GM12878 (cell line): Measurements from ENCODE around the gene MANBA. TPM values are rescaled to one million over a fixed set of nuclear protein-coding genes. Genes with fewer than 3 reads are reported as not detected.

ENCODE experiments used
- ATF7 ChIP-seq: fragments of 450-650 bp; IDR thresholded peaks from 2 replicates; pipeline ENCODE4 v1.6.1; 2016; ENCODE audit warnings: low read depth, mild to moderate bottlenecking
- BCL11A ChIP-seq: IDR thresholded peaks from 2 replicates; pipeline ENCODE4 v1.6.1; 2011; ENCODE audit warnings: low read depth, low read length
- CHD4 ChIP-seq: fragments of 200-600 bp; sonication (generic); IDR thresholded peaks from 2 replicates; pipeline ENCODE4 v1.6.1; 2016; ENCODE audit warnings: mild to moderate bottlenecking
- EGR1 ChIP-seq, 2 experiments: IDR thresholded peaks; 1 replicate in 1 of 2; 2 replicates in 1 of 2; pipeline ENCODE4 v1.6.1; 2011 to 2012; ENCODE audit warnings: low read depth in 2 of 2, low read length in 2 of 2, borderline replicate concordance in 1 of 2, mild to moderate bottlenecking in 1 of 2, moderate library complexity in 1 of 2
- FOXM1 ChIP-seq: IDR thresholded peaks from 2 replicates; pipeline ENCODE4 v1.6.1; 2012; ENCODE audit warnings: low read depth, mild to moderate bottlenecking, inconsistent platforms, low read length, moderate library complexity
- KLF5 ChIP-seq: fragments of 450-650 bp; IDR thresholded peaks from 2 replicates; pipeline ENCODE4 v1.6.1; 2014; ENCODE audit warnings: mild to moderate bottlenecking; ENCODE audit not compliant: partially characterized antibody
- NFYB ChIP-seq: IDR thresholded peaks from 2 replicates; pipeline ENCODE4 v1.6.1; 2011; ENCODE audit warnings: low read depth, mild to moderate bottlenecking, low read length, improper control_type of control experiment, moderate library complexity; ENCODE audit not compliant: insufficient read depth
- RELA ChIP-seq: fragments of 450-650 bp; IDR thresholded peaks from 2 replicates; pipeline ENCODE4 v1.8.0; 2014; ENCODE audit warnings: borderline replicate concordance; ENCODE audit not compliant: partially characterized antibody
- RFX5 ChIP-seq: IDR thresholded peaks from 2 replicates; pipeline ENCODE4 v1.6.1; 2011; ENCODE audit warnings: low read depth, low read length, improper control_type of control experiment
- SIN3A ChIP-seq: IDR thresholded peaks from 2 replicates; pipeline ENCODE4 v1.6.1; 2012; ENCODE audit warnings: low read depth, low read length, improper control_type of control experiment
- polyA plus RNA-seq, 11 experiments: library from polyadenylated mRNA; depleted of rRNA in 4 of 11; unstranded in 6 of 11; stranded (reverse) in 5 of 11; fragments of >200 nt; fragmentation: Nextera tagmentation in 4 of 11; fragmentation: Illumina TruSeq in 1 of 11; extraction: Ambion mirVana in 4 of 11; extraction: Trizol in 1 of 11; gene quantifications; 1 replicate in 1 of 11; 2 replicates in 10 of 11; pipeline versions ENCODE4 v1.2.1 to v1.2.3, GENCODE V29; 2011 to 2016; ENCODE audit warnings: inconsistent platforms in 2 of 11, missing spikeins in 2 of 11, low read depth in 1 of 11
- total RNA-seq, 4 experiments: library from RNA; depleted of rRNA in 3 of 4; stranded (reverse); fragments of >200 nt in 3 of 4; fragmentation: Illumina TruSeq in 1 of 4; extraction: Trizol in 1 of 4; gene quantifications; 2 replicates each; pipeline versions ENCODE4 v1.2.1 to v1.2.3, GENCODE V29; 2013 to 2021
- TF ChIP-seq, protein P1 (sequence below): IDR thresholded peaks from 2 replicates; pipeline ENCODE4 v1.6.1; 2011; ENCODE audit warnings: mild to moderate bottlenecking, low read depth, low read length, moderate library complexity; ENCODE audit not compliant: insufficient replicate concordance
- TF ChIP-seq, protein P2 (sequence below): fragments of 450-650 bp; IDR thresholded peaks from 2 replicates; pipeline ENCODE4 v1.6.1; 2017; ENCODE audit warnings: mild to moderate bottlenecking, moderate library complexity
- TF ChIP-seq, protein P3 (sequence below): fragments of 450-650 bp; IDR thresholded peaks from 2 replicates; pipeline ENCODE4 v1.6.1; 2017; ENCODE audit warnings: mild to moderate bottlenecking
- TF ChIP-seq, protein P4 (sequence below): IDR thresholded peaks from 2 replicates; pipeline ENCODE4 v1.6.1; 2011; ENCODE audit warnings: low read depth, mild to moderate bottlenecking, low read length, moderate library complexity, borderline replicate concordance; ENCODE audit errors: extremely low read depth
- TF ChIP-seq, protein P5 (sequence below): fragments of 450-650 bp; IDR thresholded peaks from 2 replicates; pipeline ENCODE4 v1.6.1; 2016; ENCODE audit warnings: mild to moderate bottlenecking, moderate library complexity, borderline replicate concordance
- TF ChIP-seq, protein P6 (sequence below): IDR thresholded peaks from 2 replicates; pipeline ENCODE4 v1.6.1; 2012; ENCODE audit warnings: low read depth, low read length, improper control_type of control experiment

MANBA gene
- total and polyA plus RNA-seq, 10 of the 15 experiments (the other 5 are each of a cell fraction or from before 2014, with no cell fraction given): 3.8 to 19.0 (median 12.5) TPM

DNA sequence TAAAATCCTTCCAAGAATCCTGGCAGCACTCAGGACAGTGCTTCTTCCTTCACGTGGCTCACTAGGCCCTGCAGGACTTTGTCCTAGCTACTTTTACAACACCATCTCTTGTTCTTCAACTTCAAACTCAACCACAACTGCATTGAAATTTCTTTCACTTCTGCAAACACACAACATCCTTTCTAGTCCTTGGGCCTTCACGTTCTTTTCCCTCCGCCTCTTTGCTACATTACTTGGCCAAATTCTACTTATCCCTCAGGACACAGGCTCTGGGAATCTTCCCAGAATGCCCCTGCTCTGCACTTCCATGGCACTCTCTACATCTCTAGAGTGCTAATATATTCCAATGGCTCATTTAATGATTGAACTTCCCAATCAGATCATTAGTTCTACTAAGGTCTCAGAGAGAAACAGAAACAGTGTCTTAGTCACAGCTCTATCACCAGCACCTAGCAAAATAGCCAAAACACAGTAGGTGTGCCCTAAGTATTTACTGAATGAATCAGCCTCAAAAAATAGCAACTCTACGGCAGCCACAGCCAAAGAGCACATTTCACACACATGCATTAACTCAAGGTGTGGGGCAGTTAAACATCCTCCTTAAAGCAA is 73.3 kb downstream of the MANBA start (continued):
- TF ChIP-seq SIN3A (peak; percentile 38; the same call in 1 of the 2 replicates), NFYB (no peak), RFX5 (no peak), RELA (no peak), FOXM1 (peak; percentile 63), CHD4 (no peak), EGR1 (IDR thresholded peaks at IDR 0.05; ENCODE audit: borderline replicate concordance in 1 of 2, low read depth in 2 of 2, low read length in 2 of 2) (no peak), BCL11A (0 out of 2 replicates have a peak, but pooled peaks have one; percentile 26), ATF7 (no peak; the same call in none of the 2 replicates), KLF5 (no peak)
- TF ChIP-seq, protein P1, sequence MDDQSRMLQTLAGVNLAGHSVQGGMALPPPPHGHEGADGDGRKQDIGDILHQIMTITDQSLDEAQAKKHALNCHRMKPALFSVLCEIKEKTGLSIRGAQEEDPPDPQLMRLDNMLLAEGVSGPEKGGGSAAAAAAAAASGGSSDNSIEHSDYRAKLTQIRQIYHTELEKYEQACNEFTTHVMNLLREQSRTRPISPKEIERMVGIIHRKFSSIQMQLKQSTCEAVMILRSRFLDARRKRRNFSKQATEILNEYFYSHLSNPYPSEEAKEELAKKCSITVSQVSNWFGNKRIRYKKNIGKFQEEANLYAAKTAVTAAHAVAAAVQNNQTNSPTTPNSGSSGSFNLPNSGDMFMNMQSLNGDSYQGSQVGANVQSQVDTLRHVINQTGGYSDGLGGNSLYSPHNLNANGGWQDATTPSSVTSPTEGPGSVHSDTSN: no peak
- TF ChIP-seq, protein P2, sequence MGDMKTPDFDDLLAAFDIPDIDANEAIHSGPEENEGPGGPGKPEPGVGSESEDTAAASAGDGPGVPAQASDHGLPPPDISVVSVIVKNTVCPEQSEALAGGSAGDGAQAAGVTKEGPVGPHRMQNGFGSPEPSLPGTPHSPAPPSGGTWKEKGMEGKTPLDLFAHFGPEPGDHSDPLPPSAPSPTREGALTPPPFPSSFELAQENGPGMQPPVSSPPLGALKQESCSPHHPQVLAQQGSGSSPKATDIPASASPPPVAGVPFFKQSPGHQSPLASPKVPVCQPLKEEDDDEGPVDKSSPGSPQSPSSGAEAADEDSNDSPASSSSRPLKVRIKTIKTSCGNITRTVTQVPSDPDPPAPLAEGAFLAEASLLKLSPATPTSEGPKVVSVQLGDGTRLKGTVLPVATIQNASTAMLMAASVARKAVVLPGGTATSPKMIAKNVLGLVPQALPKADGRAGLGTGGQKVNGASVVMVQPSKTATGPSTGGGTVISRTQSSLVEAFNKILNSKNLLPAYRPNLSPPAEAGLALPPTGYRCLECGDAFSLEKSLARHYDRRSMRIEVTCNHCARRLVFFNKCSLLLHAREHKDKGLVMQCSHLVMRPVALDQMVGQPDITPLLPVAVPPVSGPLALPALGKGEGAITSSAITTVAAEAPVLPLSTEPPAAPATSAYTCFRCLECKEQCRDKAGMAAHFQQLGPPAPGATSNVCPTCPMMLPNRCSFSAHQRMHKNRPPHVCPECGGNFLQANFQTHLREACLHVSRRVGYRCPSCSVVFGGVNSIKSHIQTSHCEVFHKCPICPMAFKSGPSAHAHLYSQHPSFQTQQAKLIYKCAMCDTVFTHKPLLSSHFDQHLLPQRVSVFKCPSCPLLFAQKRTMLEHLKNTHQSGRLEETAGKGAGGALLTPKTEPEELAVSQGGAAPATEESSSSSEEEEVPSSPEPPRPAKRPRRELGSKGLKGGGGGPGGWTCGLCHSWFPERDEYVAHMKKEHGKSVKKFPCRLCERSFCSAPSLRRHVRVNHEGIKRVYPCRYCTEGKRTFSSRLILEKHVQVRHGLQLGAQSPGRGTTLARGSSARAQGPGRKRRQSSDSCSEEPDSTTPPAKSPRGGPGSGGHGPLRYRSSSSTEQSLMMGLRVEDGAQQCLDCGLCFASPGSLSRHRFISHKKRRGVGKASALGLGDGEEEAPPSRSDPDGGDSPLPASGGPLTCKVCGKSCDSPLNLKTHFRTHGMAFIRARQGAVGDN: peak; percentile 77
- TF ChIP-seq, protein P3, sequence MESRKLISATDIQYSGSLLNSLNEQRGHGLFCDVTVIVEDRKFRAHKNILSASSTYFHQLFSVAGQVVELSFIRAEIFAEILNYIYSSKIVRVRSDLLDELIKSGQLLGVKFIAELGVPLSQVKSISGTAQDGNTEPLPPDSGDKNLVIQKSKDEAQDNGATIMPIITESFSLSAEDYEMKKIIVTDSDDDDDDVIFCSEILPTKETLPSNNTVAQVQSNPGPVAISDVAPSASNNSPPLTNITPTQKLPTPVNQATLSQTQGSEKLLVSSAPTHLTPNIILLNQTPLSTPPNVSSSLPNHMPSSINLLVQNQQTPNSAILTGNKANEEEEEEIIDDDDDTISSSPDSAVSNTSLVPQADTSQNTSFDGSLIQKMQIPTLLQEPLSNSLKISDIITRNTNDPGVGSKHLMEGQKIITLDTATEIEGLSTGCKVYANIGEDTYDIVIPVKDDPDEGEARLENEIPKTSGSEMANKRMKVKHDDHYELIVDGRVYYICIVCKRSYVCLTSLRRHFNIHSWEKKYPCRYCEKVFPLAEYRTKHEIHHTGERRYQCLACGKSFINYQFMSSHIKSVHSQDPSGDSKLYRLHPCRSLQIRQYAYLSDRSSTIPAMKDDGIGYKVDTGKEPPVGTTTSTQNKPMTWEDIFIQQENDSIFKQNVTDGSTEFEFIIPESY: no peak
- TF ChIP-seq, protein P4, sequence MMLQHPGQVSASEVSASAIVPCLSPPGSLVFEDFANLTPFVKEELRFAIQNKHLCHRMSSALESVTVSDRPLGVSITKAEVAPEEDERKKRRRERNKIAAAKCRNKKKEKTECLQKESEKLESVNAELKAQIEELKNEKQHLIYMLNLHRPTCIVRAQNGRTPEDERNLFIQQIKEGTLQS: no peak
- TF ChIP-seq, protein P5, sequence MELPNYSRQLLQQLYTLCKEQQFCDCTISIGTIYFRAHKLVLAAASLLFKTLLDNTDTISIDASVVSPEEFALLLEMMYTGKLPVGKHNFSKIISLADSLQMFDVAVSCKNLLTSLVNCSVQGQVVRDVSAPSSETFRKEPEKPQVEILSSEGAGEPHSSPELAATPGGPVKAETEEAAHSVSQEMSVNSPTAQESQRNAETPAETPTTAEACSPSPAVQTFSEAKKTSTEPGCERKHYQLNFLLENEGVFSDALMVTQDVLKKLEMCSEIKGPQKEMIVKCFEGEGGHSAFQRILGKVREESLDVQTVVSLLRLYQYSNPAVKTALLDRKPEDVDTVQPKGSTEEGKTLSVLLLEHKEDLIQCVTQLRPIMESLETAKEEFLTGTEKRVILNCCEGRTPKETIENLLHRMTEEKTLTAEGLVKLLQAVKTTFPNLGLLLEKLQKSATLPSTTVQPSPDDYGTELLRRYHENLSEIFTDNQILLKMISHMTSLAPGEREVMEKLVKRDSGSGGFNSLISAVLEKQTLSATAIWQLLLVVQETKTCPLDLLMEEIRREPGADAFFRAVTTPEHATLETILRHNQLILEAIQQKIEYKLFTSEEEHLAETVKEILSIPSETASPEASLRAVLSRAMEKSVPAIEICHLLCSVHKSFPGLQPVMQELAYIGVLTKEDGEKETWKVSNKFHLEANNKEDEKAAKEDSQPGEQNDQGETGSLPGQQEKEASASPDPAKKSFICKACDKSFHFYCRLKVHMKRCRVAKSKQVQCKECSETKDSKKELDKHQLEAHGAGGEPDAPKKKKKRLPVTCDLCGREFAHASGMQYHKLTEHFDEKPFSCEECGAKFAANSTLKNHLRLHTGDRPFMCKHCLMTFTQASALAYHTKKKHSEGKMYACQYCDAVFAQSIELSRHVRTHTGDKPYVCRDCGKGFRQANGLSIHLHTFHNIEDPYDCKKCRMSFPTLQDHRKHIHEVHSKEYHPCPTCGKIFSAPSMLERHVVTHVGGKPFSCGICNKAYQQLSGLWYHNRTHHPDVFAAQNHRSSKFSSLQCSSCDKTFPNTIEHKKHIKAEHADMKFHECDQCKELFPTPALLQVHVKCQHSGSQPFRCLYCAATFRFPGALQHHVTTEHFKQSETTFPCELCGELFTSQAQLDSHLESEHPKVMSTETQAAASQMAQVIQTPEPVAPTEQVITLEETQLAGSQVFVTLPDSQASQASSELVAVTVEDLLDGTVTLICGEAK: no peak
- TF ChIP-seq, protein P6, sequence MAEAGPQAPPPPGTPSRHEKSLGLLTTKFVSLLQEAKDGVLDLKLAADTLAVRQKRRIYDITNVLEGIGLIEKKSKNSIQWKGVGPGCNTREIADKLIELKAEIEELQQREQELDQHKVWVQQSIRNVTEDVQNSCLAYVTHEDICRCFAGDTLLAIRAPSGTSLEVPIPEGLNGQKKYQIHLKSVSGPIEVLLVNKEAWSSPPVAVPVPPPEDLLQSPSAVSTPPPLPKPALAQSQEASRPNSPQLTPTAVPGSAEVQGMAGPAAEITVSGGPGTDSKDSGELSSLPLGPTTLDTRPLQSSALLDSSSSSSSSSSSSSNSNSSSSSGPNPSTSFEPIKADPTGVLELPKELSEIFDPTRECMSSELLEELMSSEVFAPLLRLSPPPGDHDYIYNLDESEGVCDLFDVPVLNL: no peak
